C4-2B (cell line): Measurements from ENCODE around the gene CCDC175.

ENCODE experiments used
- H3K27ac ChIP-seq: fragments of 450-650 bp; 2 replicates; pipeline ENCODE4 v1.5.1; 2017
- CTCF ChIP-seq: fragments of 450-650 bp; conservative IDR thresholded peaks from 2 replicates; pipeline ENCODE4 v1.5.1; 2017; ENCODE audit warnings: mild to moderate bottlenecking
- ZFX ChIP-seq: fragments of 450-650 bp; IDR thresholded peaks from 2 replicates; pipeline ENCODE4 v1.6.1; 2017

Gene CCDC175

DNA sequence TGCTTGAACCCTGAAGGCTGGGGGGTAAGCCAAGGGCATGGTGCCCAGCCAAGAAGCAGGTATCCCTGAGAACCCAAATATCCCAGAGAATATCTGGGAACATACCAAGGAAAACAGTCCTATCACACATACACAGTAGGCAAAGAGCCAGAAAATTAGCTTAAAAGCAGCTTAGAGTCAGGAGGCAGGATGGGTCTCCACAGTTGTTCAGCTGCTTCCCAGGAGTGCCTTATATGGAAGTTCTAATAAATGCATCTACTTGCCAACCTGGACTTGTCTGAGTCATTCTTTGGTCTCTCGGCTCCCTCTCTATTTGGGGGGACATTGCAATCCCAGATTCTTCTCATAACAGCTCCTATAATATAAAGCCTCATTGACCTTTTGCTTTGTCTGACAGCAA, 102.4 kb downstream of the CCDC175 start:
- no peak overlapping the region for H3K27ac ChIP-seq

DNA sequence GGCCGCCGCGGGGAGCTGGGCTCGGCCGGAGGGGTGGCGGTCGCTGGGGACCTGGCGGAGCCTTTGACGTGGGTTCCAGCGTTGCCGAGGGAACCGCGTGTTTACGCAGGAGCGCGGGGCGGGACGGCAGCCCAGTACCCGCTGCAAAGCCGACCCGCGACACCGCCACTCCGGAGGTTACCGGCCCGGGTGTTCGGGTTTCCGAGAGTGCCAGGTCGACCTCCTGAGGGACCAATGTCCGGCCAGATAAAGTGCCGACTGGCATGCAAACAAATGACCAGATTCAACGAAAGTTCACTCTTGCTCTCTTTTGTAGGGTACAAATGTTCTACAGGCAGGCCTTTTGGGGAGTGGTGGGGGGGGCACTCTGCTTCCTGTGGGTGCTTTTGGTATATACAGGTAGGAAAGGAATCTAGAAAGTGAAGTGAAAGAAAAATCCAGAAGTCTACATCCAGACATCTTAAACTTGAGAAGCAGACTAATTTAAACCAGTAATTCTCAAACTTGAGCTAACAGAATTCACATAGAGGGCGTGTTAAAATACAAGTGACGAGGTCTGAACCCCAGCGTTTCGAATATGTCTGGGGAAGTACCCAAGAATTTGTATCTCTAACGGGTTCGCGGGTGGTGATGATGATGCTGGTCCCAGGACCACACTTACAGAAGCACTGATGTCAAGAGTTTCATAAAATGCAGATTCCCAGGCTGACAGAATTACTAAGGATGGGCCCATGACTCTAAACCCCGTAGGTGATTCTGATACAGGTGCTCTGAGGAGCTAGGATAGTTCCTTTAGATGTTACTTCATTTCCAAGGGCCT, 111.1 kb downstream of the CCDC175 start, which contains the start of gene GPR135:
TSS of gene GPR135 (minus strand) at position 65 of the 820 bp plus-strand sequence. CDS start 154 bp downstream, outside the sequence.
- TF ChIP-seq CTCF = no peak
- no peak for TF ChIP-seq ZFX
- H3K27ac ChIP-seq = no peak within 1 kb of the TSS

More for the DNA sequence above, 102.4 kb downstream of the CCDC175 start:
- TF ChIP-seq CTCF (no peak), ZFX (no peak)

GRCh38 chr14:59464486-59465315, 111.9 kb downstream of the CCDC175 start:
- TF ChIP-seq CTCF (no peak), ZFX (no peak)
- no peak overlapping the region for H3K27ac ChIP-seq

DNA sequence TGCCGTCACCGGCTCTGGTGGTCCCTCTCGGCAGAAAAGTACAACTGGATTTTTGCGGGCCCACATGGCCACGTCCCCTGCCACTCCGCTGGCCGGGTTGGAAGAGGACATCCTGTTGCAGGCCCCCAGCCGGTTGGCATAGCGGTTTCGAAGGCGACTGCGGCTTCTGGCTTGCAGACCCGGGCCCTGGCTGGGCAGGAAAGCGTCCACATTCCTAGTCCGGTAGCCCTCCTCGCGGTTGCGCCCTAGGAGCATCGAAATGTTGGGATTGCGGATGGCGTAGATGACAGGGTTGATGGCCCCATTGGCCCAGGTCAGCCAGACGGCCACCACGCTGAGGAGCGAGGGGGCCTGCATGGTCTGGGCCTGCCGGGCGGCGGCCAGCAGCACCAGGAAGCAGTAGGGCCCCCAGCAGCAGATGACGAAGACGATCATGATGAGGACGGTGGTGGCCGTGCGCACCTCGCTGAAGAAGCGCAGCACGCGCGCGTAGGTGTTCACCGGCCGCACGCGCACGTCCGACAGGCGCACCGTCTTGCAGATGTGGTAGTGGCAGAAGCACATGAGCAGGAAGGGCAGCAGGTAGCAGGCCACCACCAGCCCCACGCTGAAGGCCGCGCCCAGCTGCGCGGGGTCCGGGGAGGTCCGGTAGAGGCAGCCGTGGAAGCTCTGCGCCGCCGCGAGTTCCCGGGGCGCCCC, 112.7 kb downstream of the CCDC175 start:
- no peak overlapping the region for H3K27ac ChIP-seq
- TF ChIP-seq CTCF (no peak), ZFX (no peak)

- TF ChIP-seq ZFX (no peak), CTCF (no peak)
- H3K27ac ChIP-seq = no peak overlapping the region
Observed at GRCh38 chr14:59461891-59462290, 114.7 kb downstream of the CCDC175 start.

DNA sequence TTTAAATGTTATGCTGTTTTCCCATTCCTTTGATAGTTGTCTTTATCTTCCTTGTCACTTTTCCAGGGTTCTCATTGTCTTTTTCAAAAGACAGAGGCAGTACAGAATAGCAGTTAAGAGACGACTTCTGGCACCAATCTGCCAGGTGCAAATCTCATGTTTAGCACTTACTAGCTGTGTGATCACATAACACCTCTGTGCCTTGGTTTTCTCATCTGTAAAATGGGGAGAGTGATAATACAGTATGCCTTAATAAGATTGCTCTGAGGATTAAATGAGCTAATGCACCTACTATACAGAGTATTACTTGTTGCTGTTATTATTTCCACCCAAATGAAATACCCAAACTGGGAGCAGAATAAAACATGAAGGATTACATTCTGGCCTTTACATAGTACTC, 116.2 kb downstream of the CCDC175 start:
- TF ChIP-seq CTCF (no peak), ZFX (no peak)
- H3K27ac ChIP-seq = no peak overlapping the region
